ENCODE measurements around the gene TGM6. TPM values are rescaled to one million over a fixed set of nuclear protein-coding genes. Genes with fewer than 3 reads are reported as not detected.

The TGM6 gene
- total RNA-seq, 5 donors from 2014 or later (not counting 1 experiment from before 2014, with no cell fraction given): not detected

DNA sequence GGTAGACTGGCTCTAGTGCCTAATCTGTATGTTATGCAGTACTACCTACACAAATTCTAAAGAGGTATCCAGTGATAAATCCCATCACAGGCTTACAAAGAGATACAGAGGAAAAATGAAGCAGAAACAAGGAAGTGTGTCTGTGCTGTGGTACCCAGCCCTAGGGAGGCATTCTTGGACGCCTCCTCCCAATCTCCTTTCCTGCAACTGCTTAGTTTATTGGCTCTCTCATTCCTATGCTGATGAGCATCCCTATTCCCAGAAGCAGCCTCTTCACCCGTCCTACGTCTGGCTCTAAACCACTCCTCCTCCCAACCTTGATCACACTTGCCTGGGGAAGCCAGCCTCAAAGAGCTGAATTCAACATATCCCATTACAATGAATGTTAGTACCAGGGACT lies 34.5 kb upstream of the TGM6 start:
- DNase-seq (no peak), ATAC-seq (replicated peaks in 1 of 4) (no peak)
- H3K4me3 Mint-ChIP-seq: no peak overlapping the region
- Histone ChIP-seq H3K27ac (ENCODE audit: low read length) (no peak overlapping the region), H3K36me3 (ENCODE audit: control insufficient read depth in 2 of 2, extremely low read depth in 1 of 2, insufficient read depth in 1 of 2, low read length in 1 of 2) (no peaks in the 10 kb centered on the region), H3K9me3 (no peaks in the 10 kb centered on the region), H3K27me3 (replicated peaks in 1 of 2; ENCODE audit: control insufficient read depth in 2 of 2, extremely low read depth in 1 of 2, insufficient read depth in 2 of 2, low read length in 1 of 2) (peaks cover 4 to 16% of the 10 kb centered on the region in 2 experiments), H3K4me3 (ENCODE audit: control insufficient read depth in 1 of 2, extremely low read depth in 1 of 2, low read length in 1 of 2) (no peak overlapping the region), H3K4me1 (ENCODE audit: control insufficient read depth in 1 of 2, extremely low read depth in 1 of 2, insufficient read depth in 2 of 2, low read length in 2 of 2) (no peaks in the 10 kb centered on the region)
- H3K36me3 Mint-ChIP-seq: no peaks in the 10 kb centered on the region
- peaks cover 0 to 4% (median 0%) of the 10 kb centered on the region in 3 donors for H3K9me3 Mint-ChIP-seq
- 25% methylated on average over 2 of the region's 3 CpGs for WGBS (ENCODE audit: insufficient coverage)
- CTCF ChIA-PET: no interaction called here
- peaks cover 25 to 27% of the 10 kb centered on the region in 2 donors for H3K27me3 Mint-ChIP-seq
- H3K27ac Mint-ChIP-seq: no peak overlapping the region
- no peaks in the 10 kb centered on the region for H3K4me1 Mint-ChIP-seq
- POLR2A ChIA-PET: no interaction called here

DNA sequence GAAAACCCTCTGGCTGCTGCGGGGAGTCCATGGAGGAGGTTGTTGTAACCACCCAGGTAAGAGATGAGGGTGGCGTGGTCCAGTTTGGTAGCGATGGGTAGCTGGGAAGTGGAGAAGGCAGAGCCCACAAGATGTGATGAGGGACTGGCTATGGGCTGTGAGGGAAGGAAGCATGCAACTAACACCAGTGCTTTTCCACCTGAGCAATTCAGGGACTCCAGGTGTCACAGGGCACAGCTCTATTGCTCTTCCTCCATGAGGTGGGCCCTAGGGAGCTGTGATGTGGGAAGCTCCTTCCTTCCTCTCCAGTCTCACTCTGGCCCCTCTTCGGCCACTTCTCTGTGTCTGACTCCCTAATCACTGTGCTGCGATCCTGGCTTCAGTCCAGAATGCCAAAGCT lies 32.4 kb upstream of the TGM6 start:
- peaks cover 7 to 11% of the 10 kb centered on the region in 2 experiments for H3K27me3 ChIP-seq (replicated peaks in 1 of 2; ENCODE audit: control insufficient read depth in 2 of 2, extremely low read depth in 1 of 2, insufficient read depth in 2 of 2, low read length in 1 of 2)
- H3K4me1 Mint-ChIP-seq: peaks cover 2 to 9% (median 5%) of the 10 kb centered on the region in 3 donors
- H3K36me3 Mint-ChIP-seq: no peaks in the 10 kb centered on the region
- H3K4me3 ChIP-seq (ENCODE audit: control insufficient read depth in 1 of 2, extremely low read depth in 1 of 2, low read length in 1 of 2): no peak overlapping the region
- POLR2A ChIA-PET: interaction anchor here in 1 of 2 donors (0.5 kb wide), 1 partner anchor 22 kb away, joined by 7 read pairs; no protein-coding TSS in a partner anchor
- peaks cover 0 to 4% (median 0%) of the 10 kb centered on the region in 3 donors for H3K9me3 Mint-ChIP-seq
- H3K27ac Mint-ChIP-seq: no peak overlapping the region
- no peaks in the 10 kb centered on the region for H3K36me3 ChIP-seq (ENCODE audit: control insufficient read depth in 2 of 2, extremely low read depth in 1 of 2, insufficient read depth in 1 of 2, low read length in 1 of 2)
- H3K9me3 ChIP-seq: no peaks in the 10 kb centered on the region
- H3K4me1 ChIP-seq (ENCODE audit: control insufficient read depth in 1 of 2, extremely low read depth in 1 of 2, insufficient read depth in 2 of 2, low read length in 2 of 2): peaks cover 0 to 7% of the 10 kb centered on the region in 2 experiments
- DNase-seq (no peak), ATAC-seq (replicated peaks in 1 of 4) (no peak)
- H3K27me3 Mint-ChIP-seq: peaks cover 19 to 21% of the 10 kb centered on the region in 2 donors
- CTCF ChIA-PET: no interaction called here
- 89% methylated on average over 5 of the region's 5 CpGs for WGBS (ENCODE audit: insufficient coverage)
- no peak overlapping the region for H3K4me3 Mint-ChIP-seq
- H3K27ac ChIP-seq (ENCODE audit: low read length): no peak overlapping the region

DNA sequence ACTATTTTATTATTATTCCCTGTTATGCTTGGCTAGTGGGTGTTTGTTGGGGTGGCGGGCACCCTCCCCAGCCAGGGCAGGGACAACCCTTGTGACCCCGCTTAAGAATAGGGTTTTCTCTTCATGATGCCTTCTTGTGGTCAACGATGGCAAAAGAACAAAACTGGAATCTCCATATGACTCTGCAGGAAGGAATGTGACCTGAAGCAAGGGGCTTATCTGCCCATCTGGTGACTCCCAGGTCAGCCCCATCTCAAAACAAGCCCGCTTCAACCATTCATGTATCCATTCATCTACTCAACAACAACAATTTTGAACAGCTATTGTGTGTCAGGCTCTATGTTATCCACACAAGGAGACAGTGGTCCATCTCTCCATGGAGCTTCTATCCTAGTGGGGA lies 30.9 kb upstream of the TGM6 start:
- H3K4me1 ChIP-seq (ENCODE audit: control insufficient read depth in 1 of 2, extremely low read depth in 1 of 2, insufficient read depth in 2 of 2, low read length in 2 of 2): peaks cover 0 to 7% of the 10 kb centered on the region in 2 experiments
- ChIA-PET POLR2A (no interaction called here), CTCF (no interaction called here)
- no peaks in the 10 kb centered on the region for H3K36me3 ChIP-seq (ENCODE audit: control insufficient read depth in 2 of 2, extremely low read depth in 1 of 2, insufficient read depth in 1 of 2, low read length in 1 of 2)
- Mint-ChIP-seq H3K27me3 (peaks cover 22 to 24% of the 10 kb centered on the region in 2 donors), H3K27ac (no peak overlapping the region), H3K36me3 (no peaks in the 10 kb centered on the region), H3K9me3 (peaks cover 0 to 4% (median 0%) of the 10 kb centered on the region in 3 donors), H3K4me3 (no peak overlapping the region), H3K4me1 (peaks cover 2 to 9% (median 5%) of the 10 kb centered on the region in 3 donors)
- H3K27ac ChIP-seq (ENCODE audit: low read length): no peak overlapping the region
- no peaks in the 10 kb centered on the region for H3K9me3 ChIP-seq
- ATAC-seq (replicated peaks in 1 of 4) (no peak), DNase-seq (no peak)
- 100% methylated on average over 1 of the region's 4 CpGs for WGBS (ENCODE audit: insufficient coverage)
- H3K4me3 ChIP-seq (ENCODE audit: control insufficient read depth in 1 of 2, extremely low read depth in 1 of 2, low read length in 1 of 2): no peak overlapping the region
- peaks cover 7 to 11% of the 10 kb centered on the region in 2 experiments for H3K27me3 ChIP-seq (replicated peaks in 1 of 2; ENCODE audit: control insufficient read depth in 2 of 2, extremely low read depth in 1 of 2, insufficient read depth in 2 of 2, low read length in 1 of 2)

DNA sequence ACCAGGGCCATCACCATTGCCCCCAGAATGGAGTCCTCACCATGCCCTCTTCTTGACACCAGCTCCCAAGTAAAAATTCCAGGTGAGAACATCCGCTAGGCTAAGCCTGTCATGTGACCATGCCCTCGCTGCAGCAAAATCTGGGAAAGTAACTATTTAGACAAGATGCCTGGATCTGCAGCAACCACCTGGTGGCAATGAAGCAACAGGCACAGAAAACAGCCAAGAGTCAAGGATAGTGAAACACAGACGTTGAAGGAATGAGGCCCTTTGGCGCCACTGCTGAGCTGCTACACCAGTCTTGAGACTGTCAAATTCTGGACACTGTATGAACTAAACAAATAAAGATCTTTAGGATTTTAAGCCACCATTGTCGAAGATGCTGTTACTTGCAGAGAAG lies 30.1 kb upstream of the TGM6 start:
- Mint-ChIP-seq H3K4me3 (no peak overlapping the region), H3K27ac (no peak overlapping the region), H3K9me3 (peaks cover 0 to 4% (median 0%) of the 10 kb centered on the region in 3 donors), H3K36me3 (no peaks in the 10 kb centered on the region), H3K4me1 (peaks cover 2 to 9% (median 5%) of the 10 kb centered on the region in 3 donors), H3K27me3 (peaks cover 20 to 21% of the 10 kb centered on the region in 2 donors)
- DNase-seq (no peak), ATAC-seq (replicated peaks in 1 of 4) (no peak)
- CTCF ChIA-PET: no interaction called here
- no peak overlapping the region for H3K4me3 ChIP-seq (ENCODE audit: control insufficient read depth in 1 of 2, extremely low read depth in 1 of 2, low read length in 1 of 2)
- POLR2A ChIA-PET: interaction anchor here in 1 of 2 donors (0.5 kb wide), 1 partner anchor 26 kb away, joined by 3 read pairs; no protein-coding TSS in a partner anchor
- H3K4me1 ChIP-seq (ENCODE audit: control insufficient read depth in 1 of 2, extremely low read depth in 1 of 2, insufficient read depth in 2 of 2, low read length in 2 of 2): peaks cover 0 to 7% of the 10 kb centered on the region in 2 experiments
- H3K36me3 ChIP-seq (ENCODE audit: control insufficient read depth in 2 of 2, extremely low read depth in 1 of 2, insufficient read depth in 1 of 2, low read length in 1 of 2): no peaks in the 10 kb centered on the region
- peaks cover 7 to 11% of the 10 kb centered on the region in 2 experiments for H3K27me3 ChIP-seq (replicated peaks in 1 of 2; ENCODE audit: control insufficient read depth in 2 of 2, extremely low read depth in 1 of 2, insufficient read depth in 2 of 2, low read length in 1 of 2)
- 86% methylated on average over 4 of the region's 5 CpGs for WGBS (ENCODE audit: insufficient coverage)
- H3K27ac ChIP-seq (ENCODE audit: low read length): no peak overlapping the region
- no peaks in the 10 kb centered on the region for H3K9me3 ChIP-seq

DNA sequence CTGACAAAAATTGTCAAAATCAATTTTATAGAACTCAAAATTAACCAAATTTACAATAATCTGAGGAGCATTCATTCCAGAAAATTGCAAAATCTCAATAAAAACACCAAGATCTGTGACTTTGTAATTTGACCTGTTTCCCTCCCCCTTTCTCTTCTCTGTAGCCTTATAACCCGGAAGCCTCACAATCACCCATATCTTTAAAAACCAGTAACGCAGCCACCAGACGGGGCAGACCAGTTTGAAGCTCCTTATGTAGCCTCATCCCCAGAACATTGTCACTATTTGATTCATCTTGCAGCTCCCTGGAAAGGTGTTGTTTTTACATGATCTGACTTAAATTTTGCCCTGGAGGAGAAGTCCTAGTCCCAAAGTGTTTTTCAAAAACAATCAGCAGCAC lies 27.5 kb upstream of the TGM6 start:
- peaks cover 2 to 9% (median 5%) of the 10 kb centered on the region in 3 donors for H3K4me1 Mint-ChIP-seq
- no peaks in the 10 kb centered on the region for H3K36me3 Mint-ChIP-seq
- no peak overlapping the region for H3K4me3 ChIP-seq (ENCODE audit: control insufficient read depth in 1 of 2, extremely low read depth in 1 of 2, low read length in 1 of 2)
- WGBS (ENCODE audit: insufficient coverage): no CpG with 5 or more reads among the region's 3 CpGs
- no peak for ATAC-seq (replicated peaks in 1 of 4)
- H3K4me1 ChIP-seq (ENCODE audit: control insufficient read depth in 1 of 2, extremely low read depth in 1 of 2, insufficient read depth in 2 of 2, low read length in 2 of 2): peaks cover 0 to 7% of the 10 kb centered on the region in 2 experiments
- DNase-seq: no peak
- H3K27me3 Mint-ChIP-seq: peaks cover 11 to 12% of the 10 kb centered on the region in 2 donors
- H3K27ac Mint-ChIP-seq: no peak overlapping the region
- H3K4me3 Mint-ChIP-seq: no peak overlapping the region
- H3K9me3 Mint-ChIP-seq: no peaks in the 10 kb centered on the region
- H3K27me3 ChIP-seq (replicated peaks in 1 of 2; ENCODE audit: control insufficient read depth in 2 of 2, extremely low read depth in 1 of 2, insufficient read depth in 2 of 2, low read length in 1 of 2): peaks cover 6 to 7% of the 10 kb centered on the region in 2 experiments
- CTCF ChIA-PET: interaction anchor here in 1 of 2 donors (0.6 kb wide), 1 partner anchor 349 kb away, joined by 3 read pairs; no protein-coding TSS in a partner anchor
- POLR2A ChIA-PET: no interaction called here
- no peaks in the 10 kb centered on the region for H3K9me3 ChIP-seq
- H3K36me3 ChIP-seq (ENCODE audit: control insufficient read depth in 2 of 2, extremely low read depth in 1 of 2, insufficient read depth in 1 of 2, low read length in 1 of 2): no peaks in the 10 kb centered on the region
- H3K27ac ChIP-seq (ENCODE audit: low read length): no peak overlapping the region

DNA sequence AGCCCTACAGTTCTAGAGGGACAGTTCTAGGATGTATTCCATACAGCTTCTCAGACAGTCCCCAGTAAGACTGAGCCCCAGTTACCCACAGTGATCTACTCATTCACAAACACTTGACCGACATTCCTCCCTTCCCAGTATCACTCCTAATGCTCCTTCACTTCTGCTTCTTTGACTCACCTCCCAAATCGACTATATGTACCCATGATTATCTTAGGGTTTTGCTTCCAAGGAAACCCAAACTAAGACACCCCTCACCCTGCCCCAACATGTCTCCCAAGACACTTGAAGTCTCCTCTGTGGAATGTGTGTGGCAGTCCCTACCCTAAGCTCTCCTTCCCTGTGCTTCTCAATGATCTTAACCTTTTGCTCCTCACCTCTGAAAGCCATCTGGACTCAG lies 23.6 kb upstream of the TGM6 start:
- Histone ChIP-seq H3K4me3 (ENCODE audit: control insufficient read depth in 1 of 2, extremely low read depth in 1 of 2, low read length in 1 of 2) (no peak overlapping the region), H3K27ac (ENCODE audit: low read length) (no peak overlapping the region), H3K27me3 (replicated peaks in 1 of 2; ENCODE audit: control insufficient read depth in 2 of 2, extremely low read depth in 1 of 2, insufficient read depth in 2 of 2, low read length in 1 of 2) (peaks cover 0 to 4% of the 10 kb centered on the region in 2 experiments), H3K9me3 (no peaks in the 10 kb centered on the region), H3K4me1 (ENCODE audit: control insufficient read depth in 1 of 2, extremely low read depth in 1 of 2, insufficient read depth in 2 of 2, low read length in 2 of 2) (peaks cover 0 to 2% of the 10 kb centered on the region in 2 experiments), H3K36me3 (ENCODE audit: control insufficient read depth in 2 of 2, extremely low read depth in 1 of 2, insufficient read depth in 1 of 2, low read length in 1 of 2) (no peaks in the 10 kb centered on the region)
- no peak overlapping the region for H3K27ac Mint-ChIP-seq
- H3K4me1 Mint-ChIP-seq: peaks cover 0 to 2% (median 2%) of the 10 kb centered on the region in 3 donors
- ChIA-PET CTCF (no interaction called here), POLR2A (no interaction called here)
- H3K9me3 Mint-ChIP-seq: peaks cover 5 to 28% (median 17%) of the 10 kb centered on the region in 3 donors
- H3K4me3 Mint-ChIP-seq: no peak overlapping the region
- ATAC-seq (replicated peaks in 1 of 4) (no peak), DNase-seq (no peak)
- WGBS (ENCODE audit: insufficient coverage): 58% methylated on average over 2 of the region's 2 CpGs
- peaks cover 7% of the 10 kb centered on the region for H3K36me3 Mint-ChIP-seq
- H3K27me3 Mint-ChIP-seq: peaks cover 14 to 18% of the 10 kb centered on the region in 2 donors
